Endothelial cell of umbilical vein (primary cell): ENCODE results near the gene RANBP1. TPM values are rescaled to one million over a fixed set of nuclear protein-coding genes. Genes with fewer than 3 reads are reported as not detected.

Source experiments
- BruUV-seq: library from RNA; stranded (reverse); fragments of 400-500 nt; replicated peaks from 2 replicates; lab custom pipeline; 2021; lab: Mats Ljungman, UMichigan
- CTCF ChIA-PET: fragments of 300-600, 350-600 bp; sonication (Branson Sonifier 250); formaldehyde crosslinking; loops from one replicate; lab custom pipeline; 2021; ENCODE audit warnings: antibody characterized with exemption, inconsistent platforms; lab: Charles Lee
- POLR2A ChIA-PET: fragments of 300-600, 350-600 bp; sonication (Branson Sonifier 250); formaldehyde crosslinking; loops from one replicate; lab custom pipeline; 2021; ENCODE audit warnings: antibody characterized with exemption, inconsistent platforms; lab: Charles Lee
- DNase-seq: peaks from one replicate; pipeline ENCODE4 v3.0.0-alpha.2; 2011; ENCODE audit warnings: low read depth, low spot score
- FAIRE-seq: peaks from 2 replicates; lab custom pipeline; 2011; peaks lifted over from hg19 to GRCh38; lab: Jason Lieb, UNC
- H2AFZ ChIP-seq: 2 replicates; pipeline ENCODE4 v1.6.0; 2012; ENCODE audit warnings: low read depth, low read length, control low read depth, inconsistent platforms
- H3K27ac ChIP-seq: 2 replicates; pipeline ENCODE4 v1.5.1; 2011; ENCODE audit warnings: low read depth, mild to moderate bottlenecking, control low read depth, low read length, moderate library complexity; ENCODE audit not compliant: insufficient read depth
- H3K27me3 ChIP-seq, 2 experiments: 2 replicates each; pipeline versions ENCODE4 v1.6.0 to v1.6.1; 2011; ENCODE audit warnings: low read length in 2 of 2, mixed read lengths in 1 of 2; ENCODE audit not compliant: control insufficient read depth in 2 of 2, insufficient read depth in 2 of 2
- H3K36me3 ChIP-seq, 2 experiments: 2 replicates in 1 of 2; 3 replicates in 1 of 2; pipeline ENCODE4 v1.5.1; 2011; ENCODE audit warnings: low read length in 2 of 2, mild to moderate bottlenecking in 1 of 2, moderate library complexity in 1 of 2; ENCODE audit not compliant: control insufficient read depth in 2 of 2, insufficient read depth in 2 of 2; ENCODE audit errors: extremely low read depth in 1 of 2
- H3K4me1 ChIP-seq: 3 replicates; pipeline ENCODE4 v1.5.1; 2011; ENCODE audit warnings: mild to moderate bottlenecking, low read length; ENCODE audit not compliant: control insufficient read depth, insufficient read depth; ENCODE audit errors: extremely low read depth
- H3K4me2 ChIP-seq: 2 replicates; pipeline ENCODE4 v1.6.1; 2011; ENCODE audit warnings: low read length, control low read depth, mixed read lengths; ENCODE audit not compliant: insufficient read depth
- H3K4me3 ChIP-seq, 3 experiments: fragments of 200-600 bp in 1 of 3; sonication (generic), shearing (Covaris generic) in 1 of 3; replicated peaks in 1 of 3; 2 replicates each; pipeline ENCODE4 v1.5.1; 2011 to 2016; ENCODE audit warnings: control low read depth in 3 of 3, low read length in 3 of 3, mild to moderate bottlenecking in 2 of 3, inconsistent platforms in 1 of 3, low read depth in 1 of 3, moderate library complexity in 1 of 3; ENCODE audit not compliant: insufficient read depth in 1 of 3
- H3K79me2 ChIP-seq: 2 replicates; pipeline ENCODE4 v1.6.0; 2012; ENCODE audit warnings: low read length, inconsistent platforms; ENCODE audit not compliant: control insufficient read depth, insufficient read depth
- H3K9ac ChIP-seq: replicated peaks from 2 replicates; pipeline ENCODE3; 2011; ENCODE audit warnings: low read length, control low read depth; ENCODE audit not compliant: insufficient read depth; ENCODE audit errors: extremely low read depth
- H3K9me1 ChIP-seq: replicated peaks from 3 replicates; pipeline ENCODE4 v1.6.0; 2011; ENCODE audit warnings: mild to moderate bottlenecking, low read length; ENCODE audit not compliant: control insufficient read depth, insufficient read depth; ENCODE audit errors: extremely low read depth
- H3K9me3 ChIP-seq: replicated peaks from 2 replicates; pipeline ENCODE4 v1.5.1; 2012; ENCODE audit warnings: low read length, inconsistent platforms; ENCODE audit not compliant: control insufficient read depth, insufficient read depth
- H4K20me1 ChIP-seq: replicated peaks from 2 replicates; pipeline ENCODE3; 2011; ENCODE audit warnings: mild to moderate bottlenecking, low read length; ENCODE audit not compliant: control insufficient read depth, insufficient read depth; ENCODE audit errors: extremely low read depth
- EZH2 ChIP-seq: IDR thresholded peaks from 2 replicates; pipeline ENCODE4 v1.6.1; 2012; ENCODE audit warnings: borderline replicate concordance, low read depth, mild to moderate bottlenecking, moderate library complexity, low read length, inconsistent platforms; ENCODE audit not compliant: severe bottlenecking
- FOS ChIP-seq: IDR thresholded peaks from 2 replicates; pipeline ENCODE4 v1.6.1; 2011; ENCODE audit warnings: mild to moderate bottlenecking, low read length, moderate library complexity, borderline replicate concordance; ENCODE audit not compliant: insufficient read depth
- GATA2 ChIP-seq: IDR thresholded peaks from 2 replicates; pipeline ENCODE4 v1.7.0; 2011; ENCODE audit warnings: low read depth, mild to moderate bottlenecking, moderate library complexity, mixed read lengths, low read length; ENCODE audit not compliant: insufficient read length, insufficient read depth
- JUN ChIP-seq: IDR thresholded peaks from 2 replicates; pipeline ENCODE4 v1.6.1; 2011; ENCODE audit warnings: borderline replicate concordance, low read depth; ENCODE audit not compliant: insufficient read length, insufficient read depth
- MYC ChIP-seq: IDR thresholded peaks from one replicate; pipeline ENCODE4 v1.6.1; 2011; ENCODE audit warnings: mild to moderate bottlenecking, low read depth, low read length
- POLR2A ChIP-seq: IDR thresholded peaks from 2 replicates; pipeline ENCODE4 v1.6.1; 2012; ENCODE audit warnings: low read depth, mild to moderate bottlenecking, control low read depth, low read length
- POLR2AphosphoS5 ChIP-seq: IDR thresholded peaks from 2 replicates; pipeline ENCODE4 v1.6.1; 2012; ENCODE audit warnings: low read depth, mild to moderate bottlenecking, control low read depth, low read length, moderate library complexity; ENCODE audit not compliant: insufficient read depth
- dilution Hi-C: fragments of 300-500 bp; cut with MboI; formaldehyde crosslinking; loops from one replicate; pipeline ENCODE4 v1.15.0; 2019; ENCODE audit warnings: low sequenced_read_pairs; ENCODE audit not compliant: extremely low pct_ligation_motif_present
- intact Hi-C: fragments of 100-400 bp; cut with micrococcal nuclease; formaldehyde crosslinking; loops from one replicate; pipeline ENCODE4 v1.10.0; 2022
- polyA plus RNA-seq, 4 experiments: library from polyadenylated mRNA; depleted of rRNA in 3 of 4; stranded (reverse) in 3 of 4; unstranded in 1 of 4; fragments of >200 nt; gene quantifications; 2 replicates each; pipeline versions ENCODE4 v1.2.1 to v1.2.3, GENCODE V29; 2011 to 2012; ENCODE audit warnings: missing spikeins in 1 of 4
- total RNA-seq: library from RNA; stranded (reverse); gene quantifications from 2 replicates; pipeline ENCODE4 v1.2.3, GENCODE V29; 2021
- TF ChIP-seq, protein P1 (sequence below): IDR thresholded peaks from 2 replicates; pipeline ENCODE4 v1.6.1; 2011; ENCODE audit not compliant: insufficient read depth, insufficient read length
- TF ChIP-seq, protein P2 (sequence below), 2 donors: IDR thresholded peaks; 1 replicate in 1 of 2; 2 replicates in 1 of 2; pipeline ENCODE4 v1.5.1; 2011; ENCODE audit warnings: low read length in 2 of 2, mild to moderate bottlenecking in 2 of 2, moderate library complexity in 2 of 2, control low read depth in 1 of 2, inconsistent platforms in 1 of 2, low read depth in 1 of 2; ENCODE audit not compliant: insufficient read depth in 1 of 2; ENCODE audit errors: extremely low read depth in 1 of 2

Gene RANBP1
- total and polyA plus RNA-seq, 2 donors (not counting 3 experiments of a cell fraction or from before 2014, with no cell fraction given), result 228 to 247 TPM

DNA sequence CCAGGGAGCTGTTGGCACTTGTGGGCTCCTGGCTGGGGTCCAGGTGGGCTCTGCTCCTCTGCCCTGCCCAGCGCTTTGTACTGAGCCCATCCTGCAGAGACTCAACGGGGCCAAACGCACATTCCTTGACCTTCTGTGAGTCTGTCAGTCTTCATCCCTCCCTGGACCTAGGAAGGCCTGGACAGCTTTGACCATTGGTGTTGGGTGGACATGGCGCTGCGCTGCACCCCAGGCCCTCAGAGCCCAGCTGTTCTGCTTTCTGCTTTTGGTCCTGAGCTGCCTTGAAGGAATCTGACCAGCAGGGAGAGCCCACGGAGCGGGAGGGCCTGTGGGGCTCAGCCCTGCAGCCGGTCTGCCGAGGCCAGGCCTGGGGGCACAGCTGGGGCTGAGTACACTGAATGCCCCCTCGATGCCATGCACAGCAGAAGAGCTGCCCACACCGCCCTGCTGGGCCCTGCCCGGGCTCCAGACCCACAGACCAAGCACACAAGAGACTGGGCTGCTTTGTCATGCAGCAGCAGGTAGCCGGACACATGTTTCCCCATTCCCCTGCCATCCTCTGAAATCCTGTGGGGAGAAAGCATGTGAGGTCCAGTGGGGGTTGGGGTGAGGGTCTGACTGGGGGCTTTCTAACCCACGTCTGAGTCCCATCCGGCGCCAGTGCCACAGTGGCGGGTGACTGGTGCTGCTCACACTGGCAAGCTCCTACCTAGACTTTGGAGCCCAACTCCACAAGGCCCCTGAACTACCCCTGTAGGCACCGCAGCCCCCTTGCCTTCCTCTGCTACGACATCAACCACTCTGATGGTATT lies 59.1 kb downstream of the RANBP1 start:
- Histone ChIP-seq H3K9me1 (no peaks in the 10 kb centered on the region), H3K4me3 (no peak overlapping the region), H3K27ac (no peak overlapping the region), H3K79me2 (no peaks in the 10 kb centered on the region), H3K4me2 (no peak overlapping the region), H3K9me3 (no peaks in the 10 kb centered on the region), H2AFZ (no peak overlapping the region), H3K9ac (no peak overlapping the region), H3K4me1 (no peaks in the 10 kb centered on the region), H4K20me1 (no peaks in the 10 kb centered on the region), H3K27me3 (no peaks in the 10 kb centered on the region), H3K36me3 (no peaks in the 10 kb centered on the region)
- intact Hi-C loops (no loop called here), dilution Hi-C loops (no loop called here)
- no TSS peak for BruUV-seq
- ChIA-PET CTCF (interaction anchor here (1.2 to 2.9 kb wide), 3 partner anchors 18 to 111 kb away, joined by 3 to 19 read pairs (median 6); no protein-coding TSS in a partner anchor), POLR2A (no interaction called here)
- DNase-seq (no peak), FAIRE-seq (no peak)
- TF ChIP-seq POLR2AphosphoS5, result no peak
- TF ChIP-seq, protein P1, sequence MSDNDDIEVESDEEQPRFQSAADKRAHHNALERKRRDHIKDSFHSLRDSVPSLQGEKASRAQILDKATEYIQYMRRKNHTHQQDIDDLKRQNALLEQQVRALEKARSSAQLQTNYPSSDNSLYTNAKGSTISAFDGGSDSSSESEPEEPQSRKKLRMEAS, result no peak
- no peak for TF ChIP-seq GATA2
- TF ChIP-seq POLR2A, result no peak
- TF ChIP-seq EZH2, result no peak
- no peak for TF ChIP-seq JUN
- TF ChIP-seq FOS, result no peak
- TF ChIP-seq, protein P2, sequence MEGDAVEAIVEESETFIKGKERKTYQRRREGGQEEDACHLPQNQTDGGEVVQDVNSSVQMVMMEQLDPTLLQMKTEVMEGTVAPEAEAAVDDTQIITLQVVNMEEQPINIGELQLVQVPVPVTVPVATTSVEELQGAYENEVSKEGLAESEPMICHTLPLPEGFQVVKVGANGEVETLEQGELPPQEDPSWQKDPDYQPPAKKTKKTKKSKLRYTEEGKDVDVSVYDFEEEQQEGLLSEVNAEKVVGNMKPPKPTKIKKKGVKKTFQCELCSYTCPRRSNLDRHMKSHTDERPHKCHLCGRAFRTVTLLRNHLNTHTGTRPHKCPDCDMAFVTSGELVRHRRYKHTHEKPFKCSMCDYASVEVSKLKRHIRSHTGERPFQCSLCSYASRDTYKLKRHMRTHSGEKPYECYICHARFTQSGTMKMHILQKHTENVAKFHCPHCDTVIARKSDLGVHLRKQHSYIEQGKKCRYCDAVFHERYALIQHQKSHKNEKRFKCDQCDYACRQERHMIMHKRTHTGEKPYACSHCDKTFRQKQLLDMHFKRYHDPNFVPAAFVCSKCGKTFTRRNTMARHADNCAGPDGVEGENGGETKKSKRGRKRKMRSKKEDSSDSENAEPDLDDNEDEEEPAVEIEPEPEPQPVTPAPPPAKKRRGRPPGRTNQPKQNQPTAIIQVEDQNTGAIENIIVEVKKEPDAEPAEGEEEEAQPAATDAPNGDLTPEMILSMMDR (IDR thresholded peaks at IDR 0.05; ENCODE audit: extremely low read depth in 1 of 2, insufficient read depth in 1 of 2, low read depth in 1 of 2, low read length in 2 of 2), result no peak
- TF ChIP-seq MYC, result no peak
